A172 (cell line): ENCODE results near the gene TNFAIP2. TPM values are rescaled to one million over a fixed set of nuclear protein-coding genes. Genes with fewer than 3 reads are reported as not detected.

Experiments
- total RNA-seq: library from RNA; depleted of rRNA; stranded (reverse); fragments of >200 nt; shearing (Covaris generic); gene quantifications from 2 replicates; pipeline ENCODE4 v1.2.3, GENCODE V29; 2014; rRNA removed

TNFAIP2 gene
- total RNA-seq, 1 experiment from 2014 or later, result 207 TPM

Other genes with a start within 250 kb of the TNFAIP2 start
- gene AMN, start 200.8 kb upstream of the TNFAIP2 start, total RNA-seq, result 0.03 TPM in 1 of 2 replicates, not detected in the other
- gene CDC42BPB, start 65.9 kb upstream of the TNFAIP2 start, total RNA-seq, result 26.2 and 26.6 TPM in 2 replicates
- gene LBHD2, start 39.3 kb upstream of the TNFAIP2 start, total RNA-seq, result not detected in 2 replicates
- gene EXOC3L4, start 28.7 kb upstream of the TNFAIP2 start, total RNA-seq, result 3.7 and 8.2 TPM in 2 replicates
- 70.8 and 85.0 TPM in 2 replicates for gene EIF5, start 210.8 kb downstream of the TNFAIP2 start, total RNA-seq